Astrocyte (in vitro differentiated cells and primary cell): ENCODE results near the gene KDM2B. TPM values are rescaled to one million over a fixed set of nuclear protein-coding genes. Genes with fewer than 3 reads are reported as not detected.

Experiments used
- DNase-seq: peaks from one replicate; pipeline ENCODE4 v3.0.0-alpha.2; 2010; ENCODE audit warnings: low read depth
- FAIRE-seq: peaks from 2 replicates; lab custom pipeline; 2011; peaks lifted over from hg19 to GRCh38; lab: Jason Lieb, UNC
- H2AFZ ChIP-seq: 2 replicates; pipeline ENCODE4 v1.6.0; 2012; ENCODE audit warnings: low read depth, low read length, inconsistent platforms
- H3K27ac ChIP-seq: 2 replicates; pipeline ENCODE4 v1.5.1; 2011; ENCODE audit warnings: low read depth, low read length, inconsistent platforms
- H3K27me3 ChIP-seq: 2 replicates; pipeline ENCODE4 v1.6.0; 2011; ENCODE audit warnings: low read length, inconsistent platforms; ENCODE audit not compliant: insufficient read depth
- H3K36me3 ChIP-seq: 2 replicates; pipeline ENCODE4 v1.5.1; 2011; ENCODE audit warnings: low read length, inconsistent platforms; ENCODE audit not compliant: insufficient read depth
- H3K4me1 ChIP-seq: 2 replicates; pipeline ENCODE4 v1.5.1; 2011; ENCODE audit warnings: low read length, inconsistent platforms; ENCODE audit not compliant: insufficient read depth
- H3K4me2 ChIP-seq: 2 replicates; pipeline ENCODE4 v1.6.0; 2012; ENCODE audit warnings: low read length, inconsistent platforms
- H3K4me3 ChIP-seq: 2 replicates; pipeline ENCODE4 v1.5.1; 2011; ENCODE audit warnings: low read depth, mild to moderate bottlenecking, low read length, inconsistent platforms; ENCODE audit not compliant: insufficient read depth
- H3K79me2 ChIP-seq: 2 replicates; pipeline ENCODE4 v1.6.0; 2012; ENCODE audit warnings: mild to moderate bottlenecking, low read length, inconsistent platforms; ENCODE audit not compliant: insufficient read depth
- H3K9ac ChIP-seq: 2 replicates; pipeline ENCODE4 v1.6.0; 2012; ENCODE audit warnings: mild to moderate bottlenecking, low read length, inconsistent platforms
- H3K9me3 ChIP-seq: 2 replicates; pipeline ENCODE4 v1.5.1; 2012; ENCODE audit warnings: low read depth, mild to moderate bottlenecking, low read length, inconsistent platforms; ENCODE audit not compliant: insufficient read depth
- H4K20me1 ChIP-seq: 2 replicates; pipeline ENCODE4 v1.6.0; 2012; ENCODE audit warnings: low read length, inconsistent platforms; ENCODE audit not compliant: insufficient read depth
- H3K27ac Mint-ChIP-seq: one replicate; pipeline ENCODE4 v1.8.0; 2021; ENCODE audit warnings: mild to moderate bottlenecking, mixed read lengths; ENCODE audit not compliant: unreplicated experiment
- H3K27me3 Mint-ChIP-seq: one replicate; pipeline ENCODE4 v1.8.0; 2021; ENCODE audit warnings: low read depth, mixed read lengths; ENCODE audit not compliant: unreplicated experiment
- H3K36me3 Mint-ChIP-seq: one replicate; pipeline ENCODE4 v1.8.0; 2021; ENCODE audit warnings: low read depth, mixed read lengths; ENCODE audit not compliant: unreplicated experiment
- H3K4me1 Mint-ChIP-seq: one replicate; pipeline ENCODE4 v1.8.0; 2021; ENCODE audit warnings: low read depth, mixed read lengths; ENCODE audit not compliant: unreplicated experiment
- H3K4me3 Mint-ChIP-seq: one replicate; pipeline ENCODE4 v1.8.0; 2021; ENCODE audit warnings: mild to moderate bottlenecking, moderate library complexity, mixed read lengths; ENCODE audit not compliant: unreplicated experiment
- H3K9me3 Mint-ChIP-seq: one replicate; pipeline ENCODE4 v1.8.0; 2021; ENCODE audit warnings: mild to moderate bottlenecking, mixed read lengths; ENCODE audit not compliant: unreplicated experiment
- EZH2 ChIP-seq: IDR thresholded peaks from 2 replicates; pipeline ENCODE4 v1.6.1; 2012; ENCODE audit warnings: mild to moderate bottlenecking, low read length, inconsistent platforms; ENCODE audit not compliant: insufficient read depth
- total RNA-seq: library from RNA; stranded (reverse); gene quantifications from 2 replicates; pipeline ENCODE4 v1.2.1, GENCODE V29; 2021
- TF ChIP-seq, protein P1 (sequence below): IDR thresholded peaks from 2 replicates; pipeline ENCODE4 v1.5.1; 2011; ENCODE audit warnings: low read depth, mild to moderate bottlenecking, inconsistent platforms, low read length, moderate library complexity; ENCODE audit not compliant: insufficient read depth

KDM2B gene
- total RNA-seq, 1 donor from 2014 or later = 23.4 TPM

GRCh38 chr12:121464331-121464730 lies 116.5 kb downstream of the KDM2B start:
- H3K79me2 ChIP-seq = peaks cover 62% of the 10 kb centered on the region
- H3K9ac ChIP-seq = no peak overlapping the region
- Mint-ChIP-seq H3K27ac (no peak overlapping the region), H3K4me1 (peaks cover 10% of the 10 kb centered on the region), H3K9me3 (no peaks in the 10 kb centered on the region), H3K36me3 (no peaks in the 10 kb centered on the region), H3K4me3 (peak overlapping the region; percentile 8), H3K27me3 (no peaks in the 10 kb centered on the region)
- H3K4me2 ChIP-seq = no peak overlapping the region
- no peak overlapping the region for H2AFZ ChIP-seq
- peaks cover 15% of the 10 kb centered on the region for H3K4me1 ChIP-seq
- no peak for FAIRE-seq
- no peaks in the 10 kb centered on the region for H3K36me3 ChIP-seq
- H3K4me3 ChIP-seq = no peak overlapping the region
- no peaks in the 10 kb centered on the region for H3K27me3 ChIP-seq
- TF ChIP-seq, protein P1, sequence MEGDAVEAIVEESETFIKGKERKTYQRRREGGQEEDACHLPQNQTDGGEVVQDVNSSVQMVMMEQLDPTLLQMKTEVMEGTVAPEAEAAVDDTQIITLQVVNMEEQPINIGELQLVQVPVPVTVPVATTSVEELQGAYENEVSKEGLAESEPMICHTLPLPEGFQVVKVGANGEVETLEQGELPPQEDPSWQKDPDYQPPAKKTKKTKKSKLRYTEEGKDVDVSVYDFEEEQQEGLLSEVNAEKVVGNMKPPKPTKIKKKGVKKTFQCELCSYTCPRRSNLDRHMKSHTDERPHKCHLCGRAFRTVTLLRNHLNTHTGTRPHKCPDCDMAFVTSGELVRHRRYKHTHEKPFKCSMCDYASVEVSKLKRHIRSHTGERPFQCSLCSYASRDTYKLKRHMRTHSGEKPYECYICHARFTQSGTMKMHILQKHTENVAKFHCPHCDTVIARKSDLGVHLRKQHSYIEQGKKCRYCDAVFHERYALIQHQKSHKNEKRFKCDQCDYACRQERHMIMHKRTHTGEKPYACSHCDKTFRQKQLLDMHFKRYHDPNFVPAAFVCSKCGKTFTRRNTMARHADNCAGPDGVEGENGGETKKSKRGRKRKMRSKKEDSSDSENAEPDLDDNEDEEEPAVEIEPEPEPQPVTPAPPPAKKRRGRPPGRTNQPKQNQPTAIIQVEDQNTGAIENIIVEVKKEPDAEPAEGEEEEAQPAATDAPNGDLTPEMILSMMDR = no peak
- TF ChIP-seq EZH2 = no peak
- no peaks in the 10 kb centered on the region for H3K9me3 ChIP-seq
- no peak overlapping the region for H3K27ac ChIP-seq
- H4K20me1 ChIP-seq = peaks cover 53% of the 10 kb centered on the region
- DNase-seq = no peak

GRCh38 chr12:121461048-121461447 lies 119.8 kb downstream of the KDM2B start:
- TF ChIP-seq, protein P1 = no peak
- TF ChIP-seq EZH2 = no peak
- H3K36me3 ChIP-seq = no peaks in the 10 kb centered on the region
- H3K9me3 Mint-ChIP-seq = no peaks in the 10 kb centered on the region
- H3K4me2 ChIP-seq = no peak overlapping the region
- H3K27ac ChIP-seq = no peak overlapping the region
- H3K4me3 Mint-ChIP-seq = no peak overlapping the region
- no peak overlapping the region for H3K4me3 ChIP-seq
- DNase-seq = no peak
- H3K36me3 Mint-ChIP-seq = no peaks in the 10 kb centered on the region
- no peak overlapping the region for H3K9ac ChIP-seq
- no peaks in the 10 kb centered on the region for H3K27me3 Mint-ChIP-seq
- H2AFZ ChIP-seq = no peak overlapping the region
- H3K4me1 Mint-ChIP-seq = peaks cover 10% of the 10 kb centered on the region
- H3K79me2 ChIP-seq = peaks cover 93% of the 10 kb centered on the region
- H3K9me3 ChIP-seq = no peaks in the 10 kb centered on the region
- peaks cover 7% of the 10 kb centered on the region for H3K4me1 ChIP-seq
- no peaks in the 10 kb centered on the region for H3K27me3 ChIP-seq
- peaks cover 83% of the 10 kb centered on the region for H4K20me1 ChIP-seq
- FAIRE-seq = no peak
- H3K27ac Mint-ChIP-seq = no peak overlapping the region

DNA sequence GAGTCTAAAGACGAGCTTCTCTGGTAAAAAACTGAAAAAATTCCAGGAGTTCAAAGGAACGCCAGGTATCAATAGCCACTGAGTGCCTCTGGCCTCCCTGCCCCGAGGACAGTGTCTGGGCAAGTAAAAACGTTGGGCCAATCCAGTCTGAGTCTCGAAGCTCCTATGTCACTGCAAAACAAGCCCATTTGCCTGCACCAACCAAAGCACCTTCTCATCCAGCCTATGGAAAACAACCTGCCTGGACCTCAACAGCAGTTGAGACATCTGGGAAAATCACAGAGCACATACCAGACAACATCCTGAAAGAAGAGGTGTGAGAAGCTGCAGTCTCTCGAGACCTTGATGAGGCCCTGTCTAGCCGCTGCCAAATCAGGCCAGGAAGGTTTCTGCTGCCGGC lies 124.3 kb downstream of the KDM2B start:
- H3K27me3 Mint-ChIP-seq = no peaks in the 10 kb centered on the region
- H3K27ac ChIP-seq = no peak overlapping the region
- FAIRE-seq = no peak
- no peak overlapping the region for H3K27ac Mint-ChIP-seq
- H3K9me3 Mint-ChIP-seq = no peaks in the 10 kb centered on the region
- H3K4me3 Mint-ChIP-seq = no peak overlapping the region
- H2AFZ ChIP-seq = no peak overlapping the region
- TF ChIP-seq, protein P1 = no peak
- TF ChIP-seq EZH2 = no peak
- no peaks in the 10 kb centered on the region for H3K9me3 ChIP-seq
- H3K4me3 ChIP-seq = no peak overlapping the region
- H4K20me1 ChIP-seq = peaks cover 76% of the 10 kb centered on the region
- no peak overlapping the region for H3K9ac ChIP-seq
- no peak overlapping the region for H3K4me2 ChIP-seq
- H3K27me3 ChIP-seq = no peaks in the 10 kb centered on the region
- H3K79me2 ChIP-seq = peaks cover 81% of the 10 kb centered on the region
- DNase-seq = no peak
- H3K4me1 Mint-ChIP-seq = peaks cover 5% of the 10 kb centered on the region
- H3K4me1 ChIP-seq = no peaks in the 10 kb centered on the region
- no peaks in the 10 kb centered on the region for H3K36me3 ChIP-seq
- H3K36me3 Mint-ChIP-seq = peaks cover 4% of the 10 kb centered on the region
